HG02884 (cell line): ENCODE data around the gene C22orf39.

Experiments used
- ATAC-seq: cut with Tn5 transposase; IDR thresholded peaks from one replicate; pipeline ENCODE4 v1.9.1; 2021; ENCODE audit warnings: mild to moderate bottlenecking, moderate library complexity; ENCODE audit not compliant: unreplicated experiment

Gene C22orf39

DNA sequence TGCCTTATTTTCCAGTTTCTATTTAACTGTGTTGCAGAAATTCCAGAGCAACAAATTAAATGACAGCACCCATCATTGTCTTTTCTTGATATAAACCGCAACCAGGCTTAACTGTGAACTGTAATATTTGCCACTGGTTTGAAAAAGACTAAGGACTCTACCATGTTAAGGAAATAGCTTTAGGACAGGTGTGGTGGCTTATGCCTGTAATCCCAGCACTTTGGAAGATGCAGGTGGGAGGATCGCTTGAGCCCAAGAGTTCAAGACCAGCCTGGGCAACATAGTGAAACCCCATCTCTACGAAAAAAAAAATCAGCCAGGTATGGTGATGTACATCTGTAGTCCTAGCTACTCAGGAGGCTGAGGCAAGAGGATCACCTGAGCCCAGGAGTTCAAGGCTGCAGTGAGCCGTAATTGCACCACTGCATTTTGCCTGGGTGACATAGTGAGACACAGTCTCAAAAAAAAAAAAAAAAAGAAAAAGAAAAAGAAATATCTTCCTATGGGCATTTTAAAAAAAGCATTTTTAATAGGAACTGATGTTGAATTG is 44.8 kb downstream of the C22orf39 start:
- ATAC-seq = no peak

DNA sequence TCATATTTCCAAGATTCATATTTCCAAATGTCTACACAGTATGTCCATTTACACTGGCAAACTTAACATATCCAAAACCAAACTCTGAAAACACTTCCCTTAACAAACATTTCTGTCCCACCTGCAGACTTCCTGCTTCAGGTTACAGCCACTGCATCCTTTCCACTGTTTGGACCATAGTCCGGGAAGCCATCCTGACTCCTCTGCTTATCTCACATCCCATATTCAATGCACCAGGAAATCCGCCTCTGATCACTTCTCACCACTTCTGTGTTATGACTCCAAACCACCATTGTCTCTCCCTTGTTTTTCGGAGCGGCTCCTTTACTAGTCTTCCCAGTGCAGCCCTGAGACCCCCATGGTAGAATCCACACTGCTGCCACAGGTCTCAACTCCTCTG is 46.0 kb downstream of the C22orf39 start:
- ATAC-seq = no peak

DNA sequence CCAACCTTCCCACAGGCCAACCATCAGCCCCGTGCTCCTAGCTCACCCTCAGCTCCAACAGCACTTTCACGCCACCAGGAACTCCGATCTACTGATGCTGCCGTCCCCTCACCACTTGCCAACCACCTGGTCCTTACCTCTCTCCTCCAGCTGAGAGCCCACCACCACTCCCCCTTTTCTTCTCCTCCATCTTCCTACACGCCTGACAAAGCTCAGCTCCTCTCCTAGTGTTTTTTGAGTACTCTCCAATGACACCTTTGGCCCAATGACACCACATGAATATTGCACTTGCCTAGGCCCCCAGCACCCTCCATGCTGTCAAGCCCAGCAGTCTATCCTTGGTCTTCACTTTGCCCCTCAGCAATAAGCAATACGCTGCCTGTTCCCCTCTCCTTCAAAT is 46.6 kb downstream of the C22orf39 start:
- ATAC-seq = no peak

DNA sequence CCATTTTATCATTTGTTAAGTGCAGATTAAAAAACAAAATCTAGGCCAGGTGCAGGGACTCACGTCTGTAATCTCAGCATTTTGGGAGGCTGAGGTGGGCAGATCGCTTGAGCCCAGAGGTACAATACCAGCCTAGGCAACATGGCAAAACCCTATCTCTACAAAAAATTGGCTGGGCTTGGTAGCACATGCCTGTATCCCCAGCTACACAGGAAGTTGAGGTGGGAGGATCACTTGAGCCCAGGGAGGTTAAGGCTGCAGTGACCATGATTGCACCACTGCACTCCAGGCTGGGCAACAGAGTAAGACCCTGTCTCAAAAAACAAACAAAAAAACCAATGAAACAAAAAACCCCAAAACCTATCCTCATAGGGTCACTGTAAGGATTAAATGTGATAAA is 48.9 kb downstream of the C22orf39 start:
- ATAC-seq = no peak

DNA sequence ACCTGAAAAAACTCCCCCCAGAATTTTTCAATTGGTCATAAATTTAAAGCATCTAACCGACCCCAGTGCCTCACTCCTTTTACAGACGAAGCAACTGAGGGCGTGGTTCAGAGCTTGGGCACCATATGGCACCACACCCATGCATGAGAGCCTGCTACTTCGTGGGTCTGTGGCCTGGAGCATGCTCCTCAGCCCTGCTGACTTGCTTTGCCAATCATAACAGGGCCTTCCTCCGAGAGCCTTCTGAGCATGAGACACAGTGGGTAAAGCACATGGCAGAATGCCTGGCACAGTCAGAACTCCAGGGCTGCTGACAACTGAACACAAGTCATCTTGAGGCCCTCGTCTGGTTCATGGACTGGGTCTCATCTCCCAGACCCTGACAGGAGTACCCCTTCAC is 49.3 kb downstream of the C22orf39 start:
- no peak for ATAC-seq

GRCh38 chr22:19397734-19398104 is 49.8 kb downstream of the C22orf39 start:
- no peak for ATAC-seq

DNA sequence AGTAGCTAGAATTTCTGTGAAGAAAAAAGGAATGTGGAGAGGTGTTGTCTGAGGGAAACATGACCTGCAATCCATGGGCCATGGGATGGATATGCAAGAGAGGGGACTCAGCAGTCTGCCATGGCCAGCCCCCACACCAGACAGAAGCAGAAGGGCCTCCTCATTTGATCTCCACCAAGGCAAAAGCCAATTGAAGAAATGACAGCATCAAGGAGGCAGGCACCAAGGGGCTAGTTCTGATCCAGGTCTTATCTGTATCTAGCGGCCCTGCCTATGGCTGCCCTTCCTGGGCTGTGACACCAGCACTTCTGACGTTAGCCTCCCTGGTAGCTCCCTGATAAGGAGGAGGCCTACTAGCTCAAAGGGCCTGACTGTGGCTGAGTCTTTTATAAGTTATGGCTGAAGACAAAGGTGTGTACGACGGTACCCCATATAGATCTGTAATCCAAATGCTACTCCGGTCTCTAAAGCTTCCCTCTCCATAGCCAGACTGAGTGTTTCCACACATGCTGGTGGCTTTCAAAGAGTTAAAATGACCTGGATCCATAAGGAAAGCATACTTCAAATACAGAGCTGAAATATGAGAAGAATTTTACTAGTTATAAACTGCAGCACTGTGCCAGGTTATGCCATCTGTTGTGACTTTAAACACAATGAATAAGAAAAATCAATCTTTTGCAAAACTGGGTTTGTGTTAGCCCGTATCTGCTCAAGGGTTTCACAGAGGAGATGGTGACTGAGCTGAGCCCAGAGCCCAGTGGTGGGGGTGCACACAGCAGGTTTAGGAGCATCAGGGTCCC is 50.4 kb downstream of the C22orf39 start:
- ATAC-seq = no peak

GRCh38 chr22:19396561-19396933 is 51.0 kb downstream of the C22orf39 start:
- ATAC-seq = no peak

DNA sequence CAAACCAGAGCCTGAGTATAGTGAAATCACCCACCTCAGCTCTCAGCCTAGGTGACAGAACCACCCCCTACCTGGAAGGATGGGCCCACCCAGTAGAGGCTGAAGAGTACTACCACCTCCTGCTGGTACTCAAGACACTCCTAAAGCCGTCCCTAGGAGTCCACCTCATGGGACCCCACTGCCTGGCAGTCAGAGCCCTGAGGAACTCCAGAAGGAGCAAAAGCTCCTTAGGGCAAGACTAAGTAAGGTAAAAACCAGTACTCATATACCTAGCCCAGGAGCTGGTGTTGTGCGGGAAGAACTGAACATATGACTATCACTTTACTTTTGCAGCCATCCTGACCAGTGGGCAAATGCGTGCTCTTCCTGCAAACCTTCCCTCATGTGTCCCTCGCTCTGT is 52.2 kb downstream of the C22orf39 start:
- ATAC-seq = no peak

- no peak for ATAC-seq
These were observed 53.0 kb downstream of the C22orf39 start for GRCh38 chr22:19394274-19395050.

DNA sequence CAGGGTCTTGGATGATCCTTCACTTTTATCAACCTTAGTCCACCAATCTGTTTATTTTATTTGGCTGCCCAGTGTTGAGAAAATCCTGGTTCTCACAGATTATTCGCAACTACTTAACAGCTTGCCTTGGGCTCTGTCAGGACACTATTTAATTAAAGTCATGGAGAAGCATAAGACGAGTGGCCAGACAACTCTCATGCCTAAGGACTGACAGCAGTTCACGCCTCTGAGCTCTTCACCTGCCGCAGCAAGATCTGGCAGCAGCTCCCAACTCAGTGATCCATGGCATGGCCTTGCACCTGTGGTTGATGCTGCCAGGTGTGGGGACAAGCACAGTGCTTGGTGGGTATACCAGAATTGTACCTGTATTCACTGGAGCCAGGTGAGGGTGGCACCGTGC is 53.8 kb downstream of the C22orf39 start:
- no peak for ATAC-seq
